M059J (cell line): ENCODE data around the gene ERCC6L. TPM values are rescaled to one million over a fixed set of nuclear protein-coding genes. Genes with fewer than 3 reads are reported as not detected.

Experiments used
- DNase-seq: peaks from one replicate; pipeline ENCODE4 v3.0.0-alpha.2; 2012; ENCODE audit warnings: low read depth
- total RNA-seq: library from RNA; depleted of rRNA; stranded (reverse); fragments of >200 nt; shearing (Covaris generic); gene quantifications from 2 replicates; pipeline ENCODE4 v1.2.3, GENCODE V29; 2014; rRNA removed

The ERCC6L gene
- 14.0 and 26.1 TPM in 2 replicates for total RNA-seq

- peak; percentile 94 for DNase-seq
These were observed at the start of gene ERCC6L for GRCh38 chrX:72238721-72239475. ERCC6L (minus strand) TSS chrX:72239027; CDS start chrX:72238911, 116 bp downstream.

GRCh38 chrX:72282302-72282701 is 43.5 kb upstream of the ERCC6L start:
- DNase-seq, result no peak

GRCh38 chrX:72280321-72280845 is 41.6 kb upstream of the ERCC6L start:
- peak; percentile 83 for DNase-seq

GRCh38 chrX:72276478-72276953 is 37.7 kb upstream of the ERCC6L start:
- DNase-seq, result no peak

DNA sequence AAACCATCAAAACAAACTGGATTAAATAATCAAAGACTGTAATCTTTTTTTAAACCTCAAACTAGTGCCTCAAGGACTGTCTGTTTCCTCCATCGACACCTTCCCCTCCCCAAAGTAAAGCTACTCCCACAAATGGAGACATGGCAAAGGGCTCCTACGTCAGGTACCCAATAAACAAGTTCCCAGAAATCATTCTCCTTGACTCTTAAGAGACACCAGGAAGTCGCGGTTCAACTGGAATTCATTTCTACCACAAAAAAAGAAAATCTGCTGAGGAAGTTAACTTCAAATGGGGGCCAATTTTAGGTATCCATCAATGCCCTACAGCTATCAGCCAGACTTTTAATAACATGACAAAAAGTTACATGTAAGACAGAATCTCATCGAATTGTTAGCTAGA is 35.7 kb upstream of the ERCC6L start:
- DNase-seq, result peak; percentile 52

GRCh38 chrX:72273718-72274117 is 34.9 kb upstream of the ERCC6L start:
- peak; percentile 52 for DNase-seq

- peak; percentile 92 for DNase-seq
These were observed 34.0 kb upstream of the ERCC6L start for GRCh38 chrX:72272868-72273267.

DNA sequence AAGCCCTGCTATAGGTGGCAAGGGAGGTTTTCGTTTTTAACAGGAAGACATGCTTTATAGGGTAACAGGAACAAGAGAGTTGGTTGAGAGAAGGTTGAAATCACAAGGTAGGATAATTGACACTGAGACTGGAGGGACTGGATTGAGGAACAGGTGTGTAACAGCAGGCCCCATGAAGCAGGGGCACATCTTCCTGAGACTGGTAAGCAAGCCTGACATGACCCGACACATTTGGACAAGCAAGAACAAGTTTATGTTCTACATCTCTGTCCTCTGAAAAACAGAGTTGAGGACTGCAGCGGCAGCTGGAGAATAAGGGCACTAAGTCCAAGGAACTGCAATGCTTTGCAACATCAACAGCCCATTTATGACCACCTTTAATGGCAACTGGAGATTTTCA is 33.0 kb upstream of the ERCC6L start:
- DNase-seq, result no peak

DNA sequence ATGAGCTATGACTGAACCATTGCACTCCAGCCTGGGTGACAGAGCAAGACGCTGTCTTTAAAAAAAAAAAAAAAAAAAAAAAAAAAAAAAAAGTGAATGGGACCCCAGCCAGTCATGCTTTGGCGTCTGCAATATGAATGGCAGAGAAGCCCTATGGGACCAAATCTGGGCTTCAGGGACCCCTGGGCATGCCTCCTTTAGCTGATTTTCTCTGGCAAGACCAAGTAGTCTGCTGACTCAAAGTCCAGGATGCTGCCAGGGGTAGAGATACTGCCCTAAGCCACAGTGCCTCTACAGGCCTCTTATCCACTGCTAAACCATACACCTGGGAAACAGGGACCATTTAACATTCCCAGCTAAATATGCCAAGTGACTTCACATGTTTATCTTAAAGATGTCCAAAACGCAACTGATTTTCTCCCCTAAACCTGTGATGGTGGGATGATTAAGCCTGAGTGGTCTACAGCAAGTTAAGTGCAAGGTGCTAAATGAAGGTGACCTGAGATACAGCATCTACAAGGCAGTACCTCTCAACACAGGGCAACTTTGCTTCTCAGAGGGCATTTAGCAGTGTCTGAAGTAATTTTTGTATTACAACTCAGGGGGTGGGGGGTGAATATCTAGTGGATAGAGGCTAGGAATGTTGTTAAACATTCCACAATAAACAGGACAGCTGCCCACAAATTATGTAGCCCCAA is 32.4 kb upstream of the ERCC6L start:
- DNase-seq, result peak; percentile 29

DNA sequence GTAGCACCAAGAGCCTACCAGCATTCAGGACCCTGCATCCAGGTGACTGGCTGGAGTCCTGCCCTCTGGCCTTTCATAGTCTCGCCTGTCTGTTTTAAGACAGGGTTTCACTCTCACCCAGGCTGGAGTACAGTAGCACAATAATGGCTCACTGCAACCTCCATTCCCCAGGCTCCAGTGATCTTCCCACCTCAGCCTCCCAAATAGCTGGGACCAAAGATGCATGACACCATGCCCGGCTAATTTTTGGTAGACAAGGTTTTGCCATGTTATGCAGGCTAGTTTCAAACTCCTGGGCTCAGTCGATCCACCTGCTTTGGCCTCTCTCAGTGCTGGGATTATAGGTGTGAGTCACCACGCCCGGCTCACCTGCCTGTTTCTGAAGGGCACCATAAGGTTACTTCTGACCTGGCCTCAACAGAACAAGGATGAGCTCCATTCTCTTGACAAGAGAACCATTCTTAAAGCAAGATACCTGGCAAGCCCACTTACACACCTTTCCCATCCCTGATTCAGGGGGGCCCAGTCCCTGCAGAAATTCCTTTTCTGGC is 31.6 kb upstream of the ERCC6L start:
- no peak for DNase-seq

- DNase-seq, result peak; percentile 94
These were observed 30.9 kb upstream of the ERCC6L start for GRCh38 chrX:72269671-72270251.

DNA sequence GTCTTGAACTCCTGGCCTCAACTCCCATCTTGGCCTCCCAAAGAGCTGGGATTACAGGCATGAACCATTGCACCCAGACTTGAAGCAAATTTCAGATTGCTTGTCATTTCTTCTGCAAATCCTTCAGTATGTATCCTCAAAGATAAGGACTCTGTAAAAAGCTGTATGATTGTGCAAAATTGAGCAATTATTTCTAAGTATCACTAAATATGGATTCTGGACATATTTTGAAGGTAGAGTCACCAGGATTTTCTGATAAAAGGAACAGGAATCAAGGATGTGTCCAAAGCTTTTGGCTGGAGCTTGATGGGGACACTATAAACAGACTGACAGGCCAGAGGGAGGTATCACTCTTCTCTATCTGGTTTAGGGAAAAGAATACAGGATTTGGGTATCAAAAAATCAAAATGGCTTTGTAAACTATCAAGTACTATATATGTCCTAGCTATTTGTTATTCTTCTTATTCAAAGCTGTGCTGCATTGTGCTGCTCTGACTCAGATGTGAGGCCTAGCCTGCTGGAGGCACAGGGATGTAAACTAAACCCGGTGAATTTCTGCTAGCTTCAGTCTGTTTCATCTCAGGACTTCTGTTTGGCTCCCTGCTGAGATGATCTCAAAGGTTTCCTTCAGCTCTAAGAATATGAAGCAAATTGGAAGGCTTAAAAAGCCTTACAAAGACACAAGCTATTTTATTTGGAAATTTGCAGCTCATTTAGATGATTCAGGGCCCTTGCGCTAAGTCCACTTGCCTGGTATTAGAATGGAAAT is 30.0 kb upstream of the ERCC6L start:
- DNase-seq, result peak; percentile 35

DNA sequence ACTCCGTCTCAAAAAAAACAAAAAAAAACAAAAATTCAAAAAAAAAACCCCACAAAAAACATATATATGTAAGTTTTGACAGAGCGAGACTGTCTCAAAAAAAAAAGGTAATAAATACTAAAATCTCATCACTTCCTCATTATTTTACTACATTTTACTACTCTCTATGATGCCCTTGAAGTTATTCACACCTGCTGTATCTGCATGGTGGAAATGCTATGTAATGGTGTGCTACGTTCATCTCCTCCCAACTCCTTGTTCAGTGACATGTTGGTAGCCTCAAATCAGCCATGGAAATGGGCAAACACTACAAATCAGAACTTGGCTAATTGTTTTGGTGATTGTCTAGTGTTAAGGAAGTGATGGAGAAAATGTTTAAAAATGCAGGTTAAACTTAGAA is 26.4 kb upstream of the ERCC6L start:
- DNase-seq, result no peak

GRCh38 chrX:72262077-72262476 is 23.2 kb upstream of the ERCC6L start:
- no peak for DNase-seq

GRCh38 chrX:72260448-72260847 is 21.6 kb upstream of the ERCC6L start:
- no peak for DNase-seq

DNA sequence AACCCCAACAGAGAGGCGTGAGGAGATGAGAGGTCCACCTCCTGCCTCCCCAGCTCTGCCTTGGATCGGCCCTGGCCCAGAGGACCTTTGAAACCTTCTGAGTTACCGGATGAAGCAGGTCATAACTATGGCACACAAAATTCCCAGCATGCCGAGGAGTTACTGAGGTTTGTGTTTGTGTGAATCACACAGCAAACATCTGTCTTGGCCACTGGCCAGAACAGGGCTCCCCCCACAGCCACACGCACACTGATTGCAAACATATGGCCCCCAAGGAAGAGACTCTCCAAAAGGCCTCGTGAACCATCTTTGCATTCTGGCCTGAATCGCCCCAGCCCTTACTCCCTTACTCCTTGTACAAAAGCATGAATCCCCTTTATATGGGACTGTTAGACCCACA is 19.3 kb upstream of the ERCC6L start:
- peak; percentile 73 for DNase-seq

- no peak for DNase-seq
These were observed 17.0 kb upstream of the ERCC6L start for GRCh38 chrX:72255864-72256263.

DNA sequence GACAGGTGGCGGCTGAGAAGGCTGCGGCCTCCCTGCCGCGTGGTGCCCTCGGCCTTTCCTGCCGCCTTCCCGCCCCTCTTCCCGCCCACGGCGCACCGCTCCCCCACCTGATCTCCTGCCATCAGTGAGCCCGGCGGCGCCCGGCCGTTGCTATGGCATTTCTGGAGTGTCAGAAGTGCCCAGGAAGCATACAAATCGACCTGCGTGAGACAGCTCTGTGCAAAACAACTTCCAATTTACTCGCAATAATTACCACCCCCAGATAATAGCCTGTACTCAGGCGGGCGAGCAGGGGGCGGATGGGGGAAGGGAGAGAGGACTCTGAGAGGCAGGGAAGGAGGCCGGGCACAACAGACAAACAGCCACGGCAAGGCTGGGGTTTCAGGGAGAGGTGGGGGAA is 16.6 kb upstream of the ERCC6L start:
- DNase-seq, result peak; percentile 62

GRCh38 chrX:72254816-72255215 is 16.0 kb upstream of the ERCC6L start:
- DNase-seq, result no peak

GRCh38 chrX:72253686-72254085 is 14.9 kb upstream of the ERCC6L start:
- DNase-seq, result no peak

DNA sequence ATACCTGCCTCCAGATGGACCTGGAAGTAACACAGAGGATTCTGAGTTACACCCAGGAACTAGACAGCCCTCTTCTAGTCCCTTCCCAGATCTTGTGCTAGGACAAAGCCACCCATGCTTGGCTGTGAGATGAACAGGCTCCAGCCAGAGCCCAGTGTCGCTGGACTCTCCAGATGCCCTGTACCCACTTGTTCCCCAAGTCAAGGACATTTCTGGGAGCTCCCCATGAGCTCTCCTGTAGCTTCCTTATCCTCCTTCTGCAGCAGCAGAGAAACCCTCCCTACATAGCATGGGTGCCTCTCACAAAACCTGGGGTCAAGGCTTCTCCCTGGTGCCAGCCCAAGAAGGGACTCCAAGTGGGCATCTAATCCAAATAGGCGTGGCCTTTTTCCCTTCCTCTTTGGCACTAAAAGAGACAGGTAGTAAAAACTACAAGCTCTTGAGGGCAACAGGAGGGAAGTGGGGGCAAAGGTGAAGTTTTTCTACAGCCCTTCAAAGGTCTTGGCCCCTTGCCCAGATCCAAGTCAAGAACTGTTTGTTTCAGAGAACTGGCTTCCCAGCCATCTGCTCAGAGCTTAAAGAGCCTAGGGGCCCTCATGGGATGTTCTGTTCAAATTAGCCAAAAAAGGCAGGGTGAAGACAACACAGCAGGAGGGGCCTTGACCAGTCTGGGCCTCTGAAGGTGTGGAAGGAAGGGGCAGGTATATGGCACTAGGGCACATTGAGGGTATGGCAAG is 8.5 kb upstream of the ERCC6L start:
- peak; percentile 66 for DNase-seq
